Activated B cell treated with CpG ODN at 0.5 μM for 24 hours (primary cell): ENCODE measurements around the gene TSSK1B. TPM values are rescaled to one million over a fixed set of nuclear protein-coding genes. Genes with fewer than 3 reads are reported as not detected.

ENCODE experiments used
- ATAC-seq: fragments of 200-7000 bp; cut with Tn5 transposase; one replicate; pipeline ENCODE4 v1.10.0; 2021; ENCODE audit warnings: low read depth, mild to moderate bottlenecking, moderate library complexity
- CTCF ChIA-PET: fragments of 350-600 bp; sonication (Branson Sonifier 250); formaldehyde crosslinking; loops from one replicate; lab custom pipeline; 2021; ENCODE audit warnings: antibody characterized with exemption; lab: Charles Lee
- POLR2A ChIA-PET: fragments of 350-600 bp; sonication (Branson Sonifier 250); formaldehyde crosslinking; loops from one replicate; lab custom pipeline; 2021; ENCODE audit warnings: antibody characterized with exemption; lab: Charles Lee
- DNase-seq: peaks from one replicate; pipeline ENCODE4 v3.0.0; 2022
- H3K27ac Mint-ChIP-seq: one replicate; pipeline ENCODE4 v1.8.0; 2020; ENCODE audit warnings: mixed read lengths
- H3K27me3 Mint-ChIP-seq: one replicate; pipeline ENCODE4 v1.8.0; 2021; ENCODE audit warnings: mixed read lengths
- H3K36me3 Mint-ChIP-seq: one replicate; pipeline ENCODE4 v1.8.0; 2021; ENCODE audit warnings: low read depth, mixed read lengths
- H3K4me1 Mint-ChIP-seq: one replicate; pipeline ENCODE4 v1.8.0; 2021; ENCODE audit warnings: mixed read lengths
- H3K4me3 Mint-ChIP-seq: one replicate; pipeline ENCODE4 v1.8.0; 2020; ENCODE audit warnings: mild to moderate bottlenecking, mixed read lengths
- H3K9me3 Mint-ChIP-seq: one replicate; pipeline ENCODE4 v1.8.0; 2020; ENCODE audit warnings: mixed read lengths
- intact Hi-C: fragments of 100-400 bp; cut with micrococcal nuclease; formaldehyde crosslinking; loops from one replicate; pipeline ENCODE4 v1.15.1; 2024
- total RNA-seq: library from RNA; stranded (reverse); gene quantifications from 2 replicates; pipeline ENCODE4 v1.2.3, GENCODE V29; 2022
- TF ChIP-seq, protein P1 (sequence below): fragments of 200-600 bp; IDR thresholded peaks from one replicate; pipeline ENCODE4 v1.8.0; 2022; ENCODE audit warnings: antibody characterized with exemption, mild to moderate bottlenecking

TSSK1B gene
- total RNA-seq, 1 donor from 2014 or later, result not detected

DNA sequence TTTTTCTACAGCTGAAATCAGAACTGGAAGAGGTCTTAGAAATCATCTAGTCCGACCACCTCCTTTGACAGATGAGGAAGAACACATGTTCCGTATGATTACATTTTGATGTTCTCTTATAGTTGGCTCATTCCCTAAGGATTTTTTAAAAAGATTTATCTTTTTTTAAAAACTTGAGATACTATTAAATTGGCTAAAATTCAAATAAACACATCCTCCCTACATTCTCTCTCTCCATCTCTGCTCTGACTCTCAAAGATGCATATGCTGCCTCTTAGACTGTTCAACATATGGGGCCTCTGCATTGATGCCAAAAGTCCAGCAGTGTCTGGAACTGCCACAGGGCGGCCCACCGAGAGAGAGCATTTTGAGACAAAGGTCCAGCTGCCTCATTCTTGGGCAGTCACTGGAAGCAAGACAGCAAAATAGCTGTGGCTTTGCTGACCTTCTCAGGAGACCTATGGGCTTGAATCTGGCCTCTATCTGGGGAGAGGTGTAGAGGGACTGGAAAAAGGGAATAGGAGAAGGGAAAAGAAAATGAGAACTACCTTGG, 12.8 kb upstream of the TSSK1B start:
- H3K4me1 Mint-ChIP-seq, result no peaks in the 10 kb centered on the region
- intact Hi-C loops, result no loop called here
- H3K36me3 Mint-ChIP-seq, result no peaks in the 10 kb centered on the region
- peaks cover 10% of the 10 kb centered on the region for H3K27me3 Mint-ChIP-seq
- TF ChIP-seq, protein P1, sequence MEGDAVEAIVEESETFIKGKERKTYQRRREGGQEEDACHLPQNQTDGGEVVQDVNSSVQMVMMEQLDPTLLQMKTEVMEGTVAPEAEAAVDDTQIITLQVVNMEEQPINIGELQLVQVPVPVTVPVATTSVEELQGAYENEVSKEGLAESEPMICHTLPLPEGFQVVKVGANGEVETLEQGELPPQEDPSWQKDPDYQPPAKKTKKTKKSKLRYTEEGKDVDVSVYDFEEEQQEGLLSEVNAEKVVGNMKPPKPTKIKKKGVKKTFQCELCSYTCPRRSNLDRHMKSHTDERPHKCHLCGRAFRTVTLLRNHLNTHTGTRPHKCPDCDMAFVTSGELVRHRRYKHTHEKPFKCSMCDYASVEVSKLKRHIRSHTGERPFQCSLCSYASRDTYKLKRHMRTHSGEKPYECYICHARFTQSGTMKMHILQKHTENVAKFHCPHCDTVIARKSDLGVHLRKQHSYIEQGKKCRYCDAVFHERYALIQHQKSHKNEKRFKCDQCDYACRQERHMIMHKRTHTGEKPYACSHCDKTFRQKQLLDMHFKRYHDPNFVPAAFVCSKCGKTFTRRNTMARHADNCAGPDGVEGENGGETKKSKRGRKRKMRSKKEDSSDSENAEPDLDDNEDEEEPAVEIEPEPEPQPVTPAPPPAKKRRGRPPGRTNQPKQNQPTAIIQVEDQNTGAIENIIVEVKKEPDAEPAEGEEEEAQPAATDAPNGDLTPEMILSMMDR, result no peak
- no peak overlapping the region for H3K27ac Mint-ChIP-seq
- POLR2A ChIA-PET, result no interaction called here
- DNase-seq, result no peak
- CTCF ChIA-PET, result no interaction called here
- H3K9me3 Mint-ChIP-seq, result peaks cover 9% of the 10 kb centered on the region
- no peak for ATAC-seq
- no peak overlapping the region for H3K4me3 Mint-ChIP-seq

DNA sequence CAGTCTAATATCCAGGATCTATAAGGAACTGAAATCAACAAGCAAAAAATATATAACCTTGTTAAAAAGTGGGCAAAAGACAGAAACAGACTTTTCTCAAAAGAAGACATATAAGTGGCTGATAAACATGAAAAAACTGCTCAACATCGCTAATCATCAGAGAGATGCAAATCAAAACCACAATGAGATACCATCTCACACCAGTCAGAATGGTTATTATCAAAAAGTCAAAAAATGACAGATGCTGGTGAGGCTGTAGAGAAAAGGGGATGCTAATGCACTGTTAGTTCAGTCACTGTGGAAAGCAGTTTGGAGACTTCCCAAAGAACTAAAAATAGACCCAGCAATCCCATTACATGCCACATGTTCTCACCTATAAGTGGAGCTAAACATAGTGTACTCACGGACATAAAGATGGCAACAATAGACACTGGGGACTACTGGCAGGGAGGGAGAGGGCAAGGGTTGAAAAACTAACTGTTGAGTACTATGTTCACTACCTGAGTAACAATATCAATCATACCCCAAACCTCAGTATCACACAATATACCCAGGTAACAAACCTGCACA, 11.7 kb upstream of the TSSK1B start:
- H3K27ac Mint-ChIP-seq, result no peak overlapping the region
- no peak overlapping the region for H3K4me3 Mint-ChIP-seq
- intact Hi-C loops, result no loop called here
- DNase-seq (no peak), ATAC-seq (no peak)
- ChIA-PET POLR2A (no interaction called here), CTCF (no interaction called here)
- no peaks in the 10 kb centered on the region for H3K4me1 Mint-ChIP-seq
- TF ChIP-seq, protein P1, result no peak
- peaks cover 10% of the 10 kb centered on the region for H3K27me3 Mint-ChIP-seq
- H3K9me3 Mint-ChIP-seq, result peaks cover 9% of the 10 kb centered on the region
- H3K36me3 Mint-ChIP-seq, result no peaks in the 10 kb centered on the region

DNA sequence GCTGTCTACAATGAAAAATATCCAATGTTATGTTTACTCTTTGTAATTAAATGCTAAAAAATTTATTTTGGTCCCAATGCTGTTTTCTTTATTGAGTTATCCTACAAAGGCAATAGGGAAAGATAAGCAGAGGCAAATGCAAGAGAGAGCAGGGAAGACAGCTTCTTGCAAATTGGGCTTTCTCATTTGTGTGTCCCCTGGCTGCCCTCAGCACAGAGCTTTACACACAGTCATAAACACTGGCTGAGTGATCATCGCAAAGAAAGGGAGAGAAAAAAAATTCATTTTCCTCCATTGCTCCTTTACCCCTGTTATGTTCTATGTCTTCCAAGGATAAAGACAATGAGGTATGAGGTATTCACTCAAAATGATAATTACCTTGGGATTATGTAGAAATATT, 2.3 kb upstream of the TSSK1B start:
- Mint-ChIP-seq H3K9me3 (no peaks in the 10 kb centered on the region), H3K27ac (no peak overlapping the region), H3K4me1 (no peaks in the 10 kb centered on the region), H3K27me3 (no peaks in the 10 kb centered on the region), H3K36me3 (no peaks in the 10 kb centered on the region), H3K4me3 (no peak overlapping the region)
- DNase-seq (no peak), ATAC-seq (no peak)
- ChIA-PET POLR2A (no interaction called here), CTCF (no interaction called here)
- intact Hi-C loops, result no loop called here
- TF ChIP-seq, protein P1, result no peak

DNA sequence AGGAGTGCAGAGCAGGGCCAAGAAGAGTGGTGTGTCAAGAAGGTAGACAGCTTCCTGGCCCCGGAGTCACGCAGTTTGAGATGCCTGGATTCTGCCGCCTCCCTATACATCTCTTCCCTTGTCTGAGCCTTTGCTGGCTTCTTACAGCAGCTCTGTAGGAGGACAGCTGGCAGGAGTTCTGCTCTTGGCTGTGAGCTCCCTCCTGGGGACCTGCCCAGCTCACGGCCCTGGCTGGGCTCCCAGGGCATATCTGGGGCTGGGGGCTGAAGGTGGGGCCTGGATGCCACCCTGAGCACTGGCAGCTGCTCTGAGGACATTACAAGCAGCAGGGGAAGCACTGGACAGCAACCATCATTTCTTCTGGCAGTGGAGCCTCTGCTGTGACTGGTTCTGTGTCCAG, 786 bp upstream of the TSSK1B start:
- Mint-ChIP-seq H3K4me1 (no peaks in the 10 kb centered on the region), H3K4me3 (no peak overlapping the region), H3K9me3 (no peaks in the 10 kb centered on the region), H3K27me3 (no peaks in the 10 kb centered on the region), H3K27ac (no peak overlapping the region), H3K36me3 (no peaks in the 10 kb centered on the region)
- TF ChIP-seq, protein P1, result no peak
- ChIA-PET POLR2A (no interaction called here), CTCF (no interaction called here)
- ATAC-seq (no peak), DNase-seq (no peak)
- intact Hi-C loops, result no loop called here

DNA sequence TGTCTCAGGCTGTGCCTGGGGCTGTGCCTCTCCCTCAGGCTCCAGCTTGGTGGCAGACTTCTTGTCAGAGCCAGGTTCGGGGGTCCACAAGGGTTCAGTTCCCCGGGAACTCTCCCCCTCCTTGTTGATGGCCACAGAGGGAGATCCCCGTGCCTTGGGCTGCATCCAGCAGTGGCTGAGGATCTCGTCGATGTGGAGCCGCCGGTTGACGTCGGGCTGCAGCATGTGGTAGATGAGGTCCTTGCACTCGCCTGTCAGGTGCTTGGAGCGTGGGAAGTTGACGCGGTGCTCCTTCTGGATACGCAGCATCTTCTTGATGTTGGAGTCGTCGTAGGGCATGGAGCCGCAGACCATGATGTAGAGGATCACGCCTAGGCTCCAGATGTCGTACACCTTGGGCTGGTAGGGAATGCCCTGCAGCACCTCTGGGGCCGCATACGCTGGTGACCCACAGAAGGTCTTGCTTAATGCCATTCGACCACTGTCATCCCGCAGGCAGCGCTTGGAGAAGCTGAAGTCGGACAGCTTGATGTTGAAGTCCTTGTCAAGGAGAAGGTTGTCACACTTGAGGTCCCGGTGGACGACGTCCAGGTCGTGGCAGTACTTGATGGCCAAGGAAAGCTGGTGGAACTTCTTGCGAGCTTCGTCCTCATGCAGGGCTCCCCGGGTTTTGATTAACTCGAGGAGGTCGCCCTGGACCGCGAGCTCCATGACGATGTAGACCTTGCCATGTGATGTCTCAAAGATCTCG, 752 bp downstream of the TSSK1B start:
- H3K27me3 Mint-ChIP-seq, result no peaks in the 10 kb centered on the region
- TF ChIP-seq, protein P1, result no peak
- no peak overlapping the region for H3K4me3 Mint-ChIP-seq
- no peak overlapping the region for H3K27ac Mint-ChIP-seq
- POLR2A ChIA-PET, result no interaction called here
- ATAC-seq (no peak), DNase-seq (no peak)
- H3K9me3 Mint-ChIP-seq, result no peaks in the 10 kb centered on the region
- H3K36me3 Mint-ChIP-seq, result no peaks in the 10 kb centered on the region
- intact Hi-C loops, result no loop called here
- no peaks in the 10 kb centered on the region for H3K4me1 Mint-ChIP-seq
- CTCF ChIA-PET, result no interaction called here
